ENCODE data around the gene SYN1.
A peak's percentile ranks its signal among the peaks of the same experiment; 100 is the strongest.
"Not testable (repeated sequence)": the region's sequence is repeated elsewhere in the genome, so short reads cannot be mapped to it uniquely, and the experiment has no call there.

The SYN1 gene

GRCh38 chrX:47619486-47620302, at the start of gene SYN1:
TSS of gene SYN1 (minus strand) at chrX:47619857. CDS start at chrX:47619728, 129 bp downstream.
- DNase-seq = peak; percentile 78

- not testable (repeated sequence) for DNase-seq
Observed at GRCh38 chrX:47665797-47666196, 46.1 kb upstream of the SYN1 start.

- no peak for DNase-seq
Observed at GRCh38 chrX:47664737-47665136, 45.1 kb upstream of the SYN1 start.

- peak; percentile 75 for DNase-seq
Observed at GRCh38 chrX:47662144-47662657, 42.5 kb upstream of the SYN1 start.

- DNase-seq = no peak
Observed at GRCh38 chrX:47661539-47661938, 41.9 kb upstream of the SYN1 start.

- no peak for DNase-seq
Observed at GRCh38 chrX:47659421-47659726, 39.7 kb upstream of the SYN1 start.

GRCh38 chrX:47658684-47659420, 39.2 kb upstream of the SYN1 start, which contains the start of gene UXT:
TSS of gene UXT (minus strand) at chrX:47659180. CDS start at chrX:47658927, 253 bp downstream.
- peak; percentile 94 for DNase-seq

- DNase-seq = no peak
Observed at GRCh38 chrX:47658301-47658683, 38.6 kb upstream of the SYN1 start.

- no peak for DNase-seq
Observed at GRCh38 chrX:47651043-47651905, 31.6 kb upstream of the SYN1 start.

GRCh38 chrX:47650164-47651042, 30.7 kb upstream of the SYN1 start, which contains the start of gene ELK1:
TSS of gene ELK1 (minus strand) at chrX:47650563. CDS start at chrX:47641441, 9,122 bp downstream.
- DNase-seq = peak; percentile 93

- DNase-seq = no peak
Observed at GRCh38 chrX:47649781-47650163, 30.1 kb upstream of the SYN1 start.

- DNase-seq = no peak
Observed at GRCh38 chrX:47649271-47649670, 29.6 kb upstream of the SYN1 start.

GRCh38 chrX:47648376-47648775, 28.7 kb upstream of the SYN1 start:
- DNase-seq = peak; percentile 40

GRCh38 chrX:47646636-47647035, 27.0 kb upstream of the SYN1 start:
- no peak for DNase-seq

GRCh38 chrX:47645530-47645929, 25.9 kb upstream of the SYN1 start:
- DNase-seq = no peak

GRCh38 chrX:47644557-47645091, 25.0 kb upstream of the SYN1 start:
- peak; percentile 22 for DNase-seq

- DNase-seq = no peak
Observed at GRCh38 chrX:47643926-47644325, 24.3 kb upstream of the SYN1 start.

GRCh38 chrX:47638816-47639215, 19.2 kb upstream of the SYN1 start:
- DNase-seq = no peak

GRCh38 chrX:47637546-47638195, 18.0 kb upstream of the SYN1 start:
- peak; percentile 49 for DNase-seq

GRCh38 chrX:47634871-47635575, 15.4 kb upstream of the SYN1 start:
- peak; percentile 34 for DNase-seq
